ENCODE results near the gene RAP1GAP2.

DNA sequence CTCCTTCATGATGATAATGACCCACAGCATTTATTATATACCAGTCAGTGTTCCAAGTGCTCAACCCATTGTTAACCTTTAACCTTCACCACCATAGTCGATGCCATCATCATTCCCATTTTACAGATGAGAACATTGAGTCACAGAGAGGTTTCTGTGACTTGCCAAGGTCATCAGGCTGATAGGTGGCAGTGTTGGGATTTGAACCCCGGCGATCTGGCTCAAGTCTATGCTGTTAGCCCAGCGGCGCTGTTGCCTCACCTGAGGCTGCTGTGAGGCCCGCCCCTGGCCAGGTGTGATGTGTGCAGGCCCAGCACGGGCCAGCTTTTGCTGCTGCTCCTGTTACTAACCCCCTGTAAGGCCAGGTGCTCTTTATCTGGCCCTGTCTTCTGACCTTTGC, 166.0 kb downstream of the RAP1GAP2 start:
- TF ChIP-seq, protein P1, sequence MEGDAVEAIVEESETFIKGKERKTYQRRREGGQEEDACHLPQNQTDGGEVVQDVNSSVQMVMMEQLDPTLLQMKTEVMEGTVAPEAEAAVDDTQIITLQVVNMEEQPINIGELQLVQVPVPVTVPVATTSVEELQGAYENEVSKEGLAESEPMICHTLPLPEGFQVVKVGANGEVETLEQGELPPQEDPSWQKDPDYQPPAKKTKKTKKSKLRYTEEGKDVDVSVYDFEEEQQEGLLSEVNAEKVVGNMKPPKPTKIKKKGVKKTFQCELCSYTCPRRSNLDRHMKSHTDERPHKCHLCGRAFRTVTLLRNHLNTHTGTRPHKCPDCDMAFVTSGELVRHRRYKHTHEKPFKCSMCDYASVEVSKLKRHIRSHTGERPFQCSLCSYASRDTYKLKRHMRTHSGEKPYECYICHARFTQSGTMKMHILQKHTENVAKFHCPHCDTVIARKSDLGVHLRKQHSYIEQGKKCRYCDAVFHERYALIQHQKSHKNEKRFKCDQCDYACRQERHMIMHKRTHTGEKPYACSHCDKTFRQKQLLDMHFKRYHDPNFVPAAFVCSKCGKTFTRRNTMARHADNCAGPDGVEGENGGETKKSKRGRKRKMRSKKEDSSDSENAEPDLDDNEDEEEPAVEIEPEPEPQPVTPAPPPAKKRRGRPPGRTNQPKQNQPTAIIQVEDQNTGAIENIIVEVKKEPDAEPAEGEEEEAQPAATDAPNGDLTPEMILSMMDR (IDR thresholded peaks at IDR 0.05), result no peak
- TF ChIP-seq POLR2AphosphoS5 (IDR thresholded peaks at IDR 0.05; ENCODE audit: insufficient read depth in 1 of 2, low read depth in 1 of 2), result no peak
